ENCODE measurements around the gene EVX2. TPM values are rescaled to one million over a fixed set of nuclear protein-coding genes. Genes with fewer than 3 reads are reported as not detected.

EVX2 gene
- polyA plus RNA-seq, 4 donors: 0.04 TPM; not detected in 3

GRCh38 chr2:176071330-176072291 is 12.2 kb downstream of the EVX2 start:
- no peak for DNase-seq (ENCODE audit: low read depth in 4 of 4, low spot score in 3 of 4)

GRCh38 chr2:176068419-176068832 is 15.3 kb downstream of the EVX2 start:
- DNase-seq (ENCODE audit: low read depth in 4 of 4, low spot score in 3 of 4): no peak

GRCh38 chr2:176067589-176068418 is 16.0 kb downstream of the EVX2 start:
- no peak for DNase-seq (ENCODE audit: low read depth in 4 of 4, low spot score in 3 of 4)

- DNase-seq (ENCODE audit: low read depth in 4 of 4, low spot score in 3 of 4): no peak
Observed at GRCh38 chr2:176066645-176067588, 16.8 kb downstream of the EVX2 start.

- DNase-seq (ENCODE audit: low read depth in 4 of 4, low spot score in 3 of 4): no peak
Observed at GRCh38 chr2:176063958-176064357, 19.8 kb downstream of the EVX2 start.

GRCh38 chr2:176056406-176056805 is 27.4 kb downstream of the EVX2 start:
- no peak for DNase-seq (ENCODE audit: low read depth in 4 of 4, low spot score in 3 of 4)

- DNase-seq (ENCODE audit: low read depth in 4 of 4, low spot score in 3 of 4): no peak
Observed at GRCh38 chr2:176039375-176039774, 44.4 kb downstream of the EVX2 start.

GRCh38 chr2:176038694-176039093 is 45.1 kb downstream of the EVX2 start:
- no peak for DNase-seq (ENCODE audit: low read depth in 4 of 4, low spot score in 3 of 4)

- no peak for DNase-seq (ENCODE audit: low read depth in 4 of 4, low spot score in 3 of 4)
Observed at GRCh38 chr2:176035013-176035691, 48.6 kb downstream of the EVX2 start.

GRCh38 chr2:176027806-176028205 is 56.0 kb downstream of the EVX2 start:
- no peak for DNase-seq (ENCODE audit: low read depth in 4 of 4, low spot score in 3 of 4)

Other genes starting within 250 kb of the EVX2 start
- 10 to 100 TPM; 22.5 to 31.1 (median 27.1) TPM for gene LNPK, start 81.7 kb downstream of the EVX2 start, polyA plus RNA-seq (ENCODE audit: insufficient read length in 4 of 4)
- gene HOXD13, start 8.8 kb upstream of the EVX2 start, polyA plus RNA-seq (ENCODE audit: insufficient read length in 4 of 4): under 1 TPM; 0.10 to 0.41 (median 0.22) TPM
- gene HOXD12, start 15.8 kb upstream of the EVX2 start, polyA plus RNA-seq (ENCODE audit: insufficient read length in 4 of 4): under 1 TPM; 0.20 to 0.35 (median 0.26) TPM
- 10 to 100 TPM; 45.6 to 59.4 (median 58.4) TPM for gene HOXD11, start 23.3 kb upstream of the EVX2 start, polyA plus RNA-seq (ENCODE audit: insufficient read length in 4 of 4)
- 100 to 1,000 TPM; 123 to 178 (median 159) TPM for gene HOXD10, start 32.8 kb upstream of the EVX2 start, polyA plus RNA-seq (ENCODE audit: insufficient read length in 4 of 4)
- gene HOXD9, start 38.8 kb upstream of the EVX2 start, polyA plus RNA-seq (ENCODE audit: insufficient read length in 4 of 4): 10 to 100 TPM; 70.9 to 86.4 (median 74.0) TPM
- 100 to 1,000 TPM; 212 to 250 (median 235) TPM for gene HOXD8, start 45.7 kb upstream of the EVX2 start, polyA plus RNA-seq (ENCODE audit: insufficient read length in 4 of 4)
- 10 to 100 TPM; 40.2 to 47.1 (median 41.9) TPM for gene HOXD4, start 67.6 kb upstream of the EVX2 start, polyA plus RNA-seq (ENCODE audit: insufficient read length in 4 of 4)
- gene HOXD3, start 73.3 kb upstream of the EVX2 start, polyA plus RNA-seq (ENCODE audit: insufficient read length in 4 of 4): 10 to 100 TPM; 25.2 to 30.0 (median 26.8) TPM
- gene HOXD1, start 104.7 kb upstream of the EVX2 start, polyA plus RNA-seq (ENCODE audit: insufficient read length in 4 of 4): 10 to 100 TPM in 3 of 4 donors, 1 to 10 TPM in 1; 7.8 to 13.2 (median 11.7) TPM
- gene MTX2, start 185.5 kb upstream of the EVX2 start, polyA plus RNA-seq (ENCODE audit: insufficient read length in 4 of 4): 100 to 1,000 TPM in 2 of 4 donors, 10 to 100 TPM in 2; 94.3 to 107 (median 98.4) TPM